ENCODE results near the gene TOR2A.

Gene TOR2A

DNA sequence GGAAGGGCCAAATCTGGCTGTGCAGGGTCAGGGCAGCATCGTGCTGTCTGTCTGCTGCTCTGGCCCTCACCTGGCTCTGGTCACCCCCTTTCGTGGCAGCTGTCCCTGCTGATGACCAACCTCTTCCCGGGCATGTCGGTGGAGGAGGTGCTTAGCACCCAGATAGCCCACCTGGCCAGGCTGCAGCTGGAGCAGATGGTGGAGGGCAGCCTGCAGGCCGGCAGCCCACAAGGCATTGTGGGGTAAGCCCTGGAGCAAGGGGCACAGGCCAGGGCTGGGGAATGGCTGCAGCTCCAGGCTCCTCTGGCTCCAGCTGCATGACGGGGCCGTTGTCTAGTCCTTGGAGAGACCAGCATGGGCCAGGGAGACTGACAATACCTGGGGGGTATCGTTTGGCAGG lies 8.2 kb downstream of the TOR2A start:
- no peak overlapping the region for H3K4me3 ChIP-seq (replicated peaks; ENCODE audit: low read depth, low read length)
- TF ChIP-seq, protein P1, sequence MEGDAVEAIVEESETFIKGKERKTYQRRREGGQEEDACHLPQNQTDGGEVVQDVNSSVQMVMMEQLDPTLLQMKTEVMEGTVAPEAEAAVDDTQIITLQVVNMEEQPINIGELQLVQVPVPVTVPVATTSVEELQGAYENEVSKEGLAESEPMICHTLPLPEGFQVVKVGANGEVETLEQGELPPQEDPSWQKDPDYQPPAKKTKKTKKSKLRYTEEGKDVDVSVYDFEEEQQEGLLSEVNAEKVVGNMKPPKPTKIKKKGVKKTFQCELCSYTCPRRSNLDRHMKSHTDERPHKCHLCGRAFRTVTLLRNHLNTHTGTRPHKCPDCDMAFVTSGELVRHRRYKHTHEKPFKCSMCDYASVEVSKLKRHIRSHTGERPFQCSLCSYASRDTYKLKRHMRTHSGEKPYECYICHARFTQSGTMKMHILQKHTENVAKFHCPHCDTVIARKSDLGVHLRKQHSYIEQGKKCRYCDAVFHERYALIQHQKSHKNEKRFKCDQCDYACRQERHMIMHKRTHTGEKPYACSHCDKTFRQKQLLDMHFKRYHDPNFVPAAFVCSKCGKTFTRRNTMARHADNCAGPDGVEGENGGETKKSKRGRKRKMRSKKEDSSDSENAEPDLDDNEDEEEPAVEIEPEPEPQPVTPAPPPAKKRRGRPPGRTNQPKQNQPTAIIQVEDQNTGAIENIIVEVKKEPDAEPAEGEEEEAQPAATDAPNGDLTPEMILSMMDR (IDR thresholded peaks at IDR 0.05; ENCODE audit: low read depth, low read length, missing control alignments): no peak
- DNase-seq (ENCODE audit: extremely low read depth, low read depth): no peak

- DNase-seq (ENCODE audit: extremely low read depth, low read depth): no peak
- no peak overlapping the region for H3K4me3 ChIP-seq (replicated peaks; ENCODE audit: low read depth, low read length)
These were observed 11.1 kb downstream of the TOR2A start for GRCh38 chr9:127724012-127724411.

GRCh38 chr9:127723444-127723843 lies 11.7 kb downstream of the TOR2A start:
- H3K4me3 ChIP-seq (replicated peaks; ENCODE audit: low read depth, low read length): no peak overlapping the region
- no peak for DNase-seq (ENCODE audit: extremely low read depth, low read depth)
- TF ChIP-seq, protein P1 (IDR thresholded peaks at IDR 0.05; ENCODE audit: low read depth, low read length, missing control alignments): no peak

More at GRCh38 chr9:127724012-127724411, 11.1 kb downstream of the TOR2A start:
- TF ChIP-seq, protein P1 (IDR thresholded peaks at IDR 0.05; ENCODE audit: low read depth, low read length, missing control alignments): no peak

DNA sequence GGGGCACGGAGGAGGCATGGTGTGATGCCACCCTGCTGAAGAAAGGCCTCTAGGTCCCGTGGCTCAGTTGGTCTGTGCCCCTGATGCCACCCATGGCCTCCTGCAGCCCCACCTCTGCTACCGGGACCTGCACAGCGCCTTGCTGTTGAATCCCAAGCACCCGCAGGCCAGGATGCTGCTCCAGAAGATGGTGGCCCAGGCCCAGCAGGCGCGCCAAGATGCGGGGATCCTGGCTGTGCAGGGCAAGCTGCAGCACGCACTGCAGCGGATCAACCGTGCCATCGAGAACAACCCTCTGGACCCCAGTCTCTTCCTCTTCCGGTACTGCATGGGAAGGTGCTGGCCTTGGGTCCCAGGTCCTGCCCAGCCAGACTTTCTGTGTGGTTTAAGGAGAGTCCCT lies 12.1 kb downstream of the TOR2A start:
- H3K4me3 ChIP-seq (replicated peaks; ENCODE audit: low read depth, low read length): no peak overlapping the region
- TF ChIP-seq, protein P1 (IDR thresholded peaks at IDR 0.05; ENCODE audit: low read depth, low read length, missing control alignments): no peak
- DNase-seq (ENCODE audit: extremely low read depth, low read depth): no peak

DNA sequence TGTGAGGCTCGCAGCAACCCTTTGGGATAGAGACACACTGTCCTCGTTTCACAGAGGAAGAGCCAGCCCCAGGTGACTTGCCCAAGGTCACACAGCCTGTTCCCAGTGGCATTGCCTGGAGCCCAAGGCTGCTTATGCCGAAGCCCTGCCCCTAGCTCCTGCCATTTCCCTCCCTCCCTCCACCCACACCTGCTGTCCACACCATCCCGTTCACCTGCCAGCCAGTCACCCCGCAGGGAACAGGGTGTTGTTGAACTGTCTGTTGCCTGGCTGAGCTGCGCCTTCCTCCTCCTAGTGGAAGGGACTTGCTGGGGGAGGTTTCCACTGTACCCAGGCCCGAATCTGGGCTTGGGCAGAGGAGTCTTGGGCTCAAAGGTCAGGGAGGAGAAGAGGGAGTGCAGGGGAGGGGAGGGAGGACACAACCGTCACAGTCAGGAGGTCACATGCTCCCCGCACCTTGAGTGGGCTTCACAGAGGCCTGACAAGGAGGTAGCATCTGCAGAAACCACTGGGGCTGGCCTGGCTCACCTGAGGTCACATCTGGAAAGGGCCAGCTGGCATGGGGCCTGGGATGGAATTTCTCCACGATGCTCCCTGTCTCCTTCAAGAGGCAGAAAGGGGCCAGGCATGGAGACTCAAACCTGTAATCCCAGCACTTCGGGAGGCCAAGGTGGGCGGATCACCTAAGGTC lies 12.9 kb downstream of the TOR2A start:
- no peak overlapping the region for H3K4me3 ChIP-seq (replicated peaks; ENCODE audit: low read depth, low read length)
- DNase-seq (ENCODE audit: extremely low read depth, low read depth): no peak
- TF ChIP-seq, protein P1 (IDR thresholded peaks at IDR 0.05; ENCODE audit: low read depth, low read length, missing control alignments): no peak

DNA sequence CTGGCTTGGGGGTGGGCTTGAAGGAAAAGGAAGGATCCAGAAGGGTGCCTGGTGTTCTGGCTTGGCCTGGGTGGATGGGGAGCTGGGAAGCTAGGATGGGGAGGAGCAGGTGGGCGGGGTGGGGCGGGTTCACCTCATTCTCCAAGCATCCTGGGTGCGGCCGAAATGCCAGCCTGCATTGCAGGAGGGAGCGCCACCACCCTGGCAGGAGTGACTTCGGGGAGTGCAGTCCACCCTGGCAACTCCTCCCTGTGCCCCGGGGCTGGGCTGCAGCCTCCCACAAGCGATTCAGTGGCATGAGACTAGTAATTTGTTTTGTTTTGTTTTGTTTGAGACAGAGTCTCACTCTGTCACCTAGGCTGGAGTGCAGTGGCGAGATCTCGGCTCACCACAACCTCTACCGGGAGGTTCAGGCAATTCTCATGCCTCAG lies 13.7 kb downstream of the TOR2A start:
- H3K4me3 ChIP-seq (replicated peaks; ENCODE audit: low read depth, low read length): no peak overlapping the region
- TF ChIP-seq, protein P1 (IDR thresholded peaks at IDR 0.05; ENCODE audit: low read depth, low read length, missing control alignments): no peak
- DNase-seq (ENCODE audit: extremely low read depth, low read depth): no peak

DNA sequence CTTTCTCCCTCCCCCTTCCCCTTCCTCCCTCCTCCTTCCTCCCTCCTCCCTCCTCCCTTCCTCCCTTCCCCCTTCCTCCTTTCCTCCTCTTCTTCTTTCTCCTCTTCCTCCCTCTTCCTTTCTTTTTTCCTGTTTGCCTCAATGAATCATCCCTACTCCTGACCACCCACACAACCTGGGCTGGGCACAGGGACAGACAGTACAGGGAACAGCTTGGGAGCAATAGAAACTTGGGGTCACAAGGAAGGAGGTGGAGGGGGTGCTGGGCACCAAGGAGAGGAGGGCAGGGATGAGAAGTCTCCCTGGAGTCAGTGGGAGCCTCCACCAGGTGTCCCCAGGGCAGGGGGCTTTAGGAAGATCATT lies 14.2 kb downstream of the TOR2A start:
- no peak overlapping the region for H3K4me3 ChIP-seq (replicated peaks; ENCODE audit: low read depth, low read length)
- no peak for DNase-seq (ENCODE audit: extremely low read depth, low read depth)

More for the DNA sequence above, 14.2 kb downstream of the TOR2A start:
- TF ChIP-seq, protein P1 (IDR thresholded peaks at IDR 0.05; ENCODE audit: low read depth, low read length, missing control alignments): no peak

Data from HFF-Myc (cell line).